ENCODE data around the gene MED12.

The MED12 gene

GRCh38 chrX:71118032-71118984 lies at the start of gene MED12:
TSS of gene MED12 (plus strand) at chrX:71118596. CDS start at chrX:71118755, 159 bp downstream.
- peak; percentile 35 for DNase-seq (ENCODE audit: low read depth)

GRCh38 chrX:71070531-71070930 lies 47.9 kb upstream of the MED12 start:
- DNase-seq (ENCODE audit: low read depth) = no peak

GRCh38 chrX:71081330-71082123 lies 36.9 kb upstream of the MED12 start:
- DNase-seq (ENCODE audit: low read depth) = no peak

GRCh38 chrX:71082124-71082647 lies 36.2 kb upstream of the MED12 start:
- DNase-seq (ENCODE audit: low read depth) = no peak

GRCh38 chrX:71082822-71083221 lies 35.6 kb upstream of the MED12 start:
- no peak for DNase-seq (ENCODE audit: low read depth)

- no peak for DNase-seq (ENCODE audit: low read depth)
Measured at GRCh38 chrX:71085900-71086299, 32.5 kb upstream of the MED12 start.

- DNase-seq (ENCODE audit: low read depth) = no peak
Measured at GRCh38 chrX:71091263-71091662, 27.1 kb upstream of the MED12 start.

- no peak for DNase-seq (ENCODE audit: low read depth)
Measured at GRCh38 chrX:71095033-71095432, 23.4 kb upstream of the MED12 start.

- peak; percentile 20 for DNase-seq (ENCODE audit: low read depth)
Measured at GRCh38 chrX:71095555-71095980, 22.8 kb upstream of the MED12 start, which contains the start of gene FOXO4. TSS of gene FOXO4 (plus strand) at chrX:71095851. CDS start at chrX:71096529, 678 bp downstream.

- DNase-seq (ENCODE audit: low read depth) = no peak
Measured at GRCh38 chrX:71095981-71096759, 22.2 kb upstream of the MED12 start.

- DNase-seq (ENCODE audit: low read depth) = no peak
Measured at GRCh38 chrX:71096760-71097032, 21.7 kb upstream of the MED12 start.

GRCh38 chrX:71098302-71098701 lies 20.1 kb upstream of the MED12 start:
- no peak for DNase-seq (ENCODE audit: low read depth)

GRCh38 chrX:71098951-71099506 lies 19.4 kb upstream of the MED12 start:
- DNase-seq (ENCODE audit: low read depth) = no peak

- no peak for DNase-seq (ENCODE audit: low read depth)
Measured at GRCh38 chrX:71099736-71100135, 18.7 kb upstream of the MED12 start.

- no peak for DNase-seq (ENCODE audit: low read depth)
Measured at GRCh38 chrX:71100581-71101505, 17.6 kb upstream of the MED12 start.

- no peak for DNase-seq (ENCODE audit: low read depth)
Measured at GRCh38 chrX:71102292-71102691, 16.1 kb upstream of the MED12 start.

- no peak for DNase-seq (ENCODE audit: low read depth)
Measured at GRCh38 chrX:71103110-71103983, 15.0 kb upstream of the MED12 start.

GRCh38 chrX:71105628-71106027 lies 12.8 kb upstream of the MED12 start:
- DNase-seq (ENCODE audit: low read depth) = no peak

GRCh38 chrX:71106427-71106826 lies 12.0 kb upstream of the MED12 start, which contains the start of gene CXorf65:
TSS of gene CXorf65 (minus strand) at chrX:71106740. CDS start at chrX:71106556, 184 bp downstream.
- DNase-seq (ENCODE audit: low read depth) = no peak
